Measurements from ENCODE around the gene ALDH2. TPM values are rescaled to one million over a fixed set of nuclear protein-coding genes. Genes with fewer than 3 reads are reported as not detected.

Gene ALDH2
- total and polyA plus RNA-seq, 9 of the 15 experiments (the other 6 are each of a cell fraction or from before 2014, with no cell fraction given): 1.9 to 22.5 (median 12.2) TPM

- TF ChIP-seq RBBP5 (IDR thresholded peaks at IDR 0.05; ENCODE audit: borderline replicate concordance, insufficient read depth, low read length, poor library complexity, severe bottlenecking) (no peak), ZSCAN29 (IDR thresholded peaks at IDR 0.05) (no peak), ARNT (IDR thresholded peaks at IDR 0.05) (0 out of 4 replicates have a peak, but pooled peaks of 1 of the 2 experiments have one; percentile 28), HSF4 (CRISPR knock-in tag; IDR thresholded peaks at IDR 0.05; ENCODE audit: borderline replicate concordance) (no peak), KLF10 (CRISPR knock-in tag; IDR thresholded peaks at IDR 0.05) (no peak)
Observed at GRCh38 chr12:111842556-111843396, 76.0 kb downstream of the ALDH2 start (continued).

DNA sequence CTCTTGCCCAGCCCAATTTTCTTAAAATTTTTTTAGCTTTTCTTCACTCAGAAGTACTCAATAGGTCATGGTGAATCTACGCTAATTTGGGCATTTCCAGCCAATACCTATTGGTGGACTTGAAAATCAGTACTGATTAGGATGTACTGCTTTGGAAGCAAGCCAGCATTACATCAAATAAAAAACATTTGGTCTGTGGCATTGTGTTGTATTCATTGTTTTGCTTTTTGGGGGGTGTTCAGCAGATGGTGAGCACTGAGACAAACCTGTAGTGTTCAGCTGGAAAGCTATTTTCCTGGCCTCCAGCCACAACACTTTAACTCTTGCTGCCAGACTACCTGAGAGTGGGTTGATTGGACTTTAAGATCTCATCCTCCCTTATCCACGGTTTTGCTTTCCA lies 79.3 kb downstream of the ALDH2 start:
- intact Hi-C loops (cut with micrococcal nuclease) (loop anchor here (10.0 kb wide), 1 partner anchor 559 kb away; the partner anchor contains the start of gene RPL6), in situ Hi-C loops (cut with MboI) (no loop called here)
- Histone ChIP-seq H4K20me1 (replicated peaks; ENCODE audit: control insufficient read depth, insufficient read depth, low read length) (0 out of 2 replicates have a peak, but pooled peaks cover 4% of the 10 kb centered on the region), H3K79me2 (ENCODE audit: control insufficient read depth, insufficient read depth, low read length) (peaks cover 94% of the 10 kb centered on the region), H3K4me3 (no peak overlapping the region), H3K9me3 (replicated peaks; ENCODE audit: control insufficient read depth, insufficient read depth, low read depth, low read length) (no peaks in the 10 kb centered on the region; the same call in 1 of the 2 replicates), H3K9me1 (ENCODE audit: control insufficient read depth, insufficient read depth, low read length) (peaks cover 3% of the 10 kb centered on the region), H3K36me3 (ENCODE audit: control insufficient read depth, insufficient read depth, low read length) (peaks cover 48% of the 10 kb centered on the region), H2AFZ (ENCODE audit: low read depth, low read length) (no peak overlapping the region), H3K27ac (ENCODE audit: extremely low read depth, low read depth, low read length) (peak overlapping the region; percentile 30), H3K4me2 (ENCODE audit: insufficient read depth, low read length) (0 out of 2 replicates have a peak overlapping the region, but pooled peaks have one; percentile 4), H3K4me1 (replicated peaks in 1 of 2; ENCODE audit: control insufficient read depth in 2 of 2, insufficient read depth in 2 of 2, low read length in 2 of 2) (peaks cover 9 to 20% of the 10 kb centered on the region in 2 experiments; a peak in 4 of 5 replicates), H3K9ac (ENCODE audit: insufficient read depth in 1 of 2, low read depth in 2 of 2, low read length in 2 of 2) (peak overlapping the region in 1 of 2 experiments; percentile 10; a peak in 1 of 4 replicates), H3K27me3 (ENCODE audit: control insufficient read depth in 2 of 2, insufficient read depth in 2 of 2, low read length in 2 of 2) (no peaks in the 10 kb centered on the region)
- WGBS (ENCODE audit: insufficient coverage, low coverage, missing lambda C conversion rate): 56% methylated on average over 2 of the region's 2 CpGs
- ATAC-seq: no peak
- no peak for FAIRE-seq
- DNase-seq (ENCODE audit: extremely low read depth in 1 of 4, low spot score in 3 of 4): no peak
- POLR2A ChIA-PET: interaction anchor here (1.2 to 1.6 kb wide), 2 partner anchors 9 to 20 kb away, joined by 3 read pairs; no protein-coding TSS in a partner anchor
- BruUV-seq (replicated peaks): no TSS peak
- CTCF ChIA-PET (ENCODE audit: low intra/inter-chr PET ratio): no interaction called here
- TF ChIP-seq SMARCB1 (IDR thresholded peaks at IDR 0.05; ENCODE audit: insufficient read length, low read depth) (no peak), ELK1 (CRISPR knock-in tag; IDR thresholded peaks at IDR 0.05) (no peak), POLR2G (IDR thresholded peaks at IDR 0.05; ENCODE audit: low read depth, low read length) (no peak), SOX6 (IDR thresholded peaks at IDR 0.05) (no peak), EWSR1 (IDR thresholded peaks at IDR 0.05; ENCODE audit: borderline replicate concordance, low read depth, partially characterized antibody) (no peak), NRF1 (conservative IDR thresholded peaks at IDR 0.05 in 1 of 2, IDR thresholded peaks at IDR 0.05 in 1 of 2) (no peak), CBX1 (IDR thresholded peaks at IDR 0.05; ENCODE audit: low read depth) (no peak), KLF13 (tag; IDR thresholded peaks at IDR 0.05; ENCODE audit: borderline replicate concordance, low read depth) (no peak), ZNF717 (CRISPR knock-in tag; IDR thresholded peaks at IDR 0.05) (no peak)
- TF ChIP-seq, protein P1, sequence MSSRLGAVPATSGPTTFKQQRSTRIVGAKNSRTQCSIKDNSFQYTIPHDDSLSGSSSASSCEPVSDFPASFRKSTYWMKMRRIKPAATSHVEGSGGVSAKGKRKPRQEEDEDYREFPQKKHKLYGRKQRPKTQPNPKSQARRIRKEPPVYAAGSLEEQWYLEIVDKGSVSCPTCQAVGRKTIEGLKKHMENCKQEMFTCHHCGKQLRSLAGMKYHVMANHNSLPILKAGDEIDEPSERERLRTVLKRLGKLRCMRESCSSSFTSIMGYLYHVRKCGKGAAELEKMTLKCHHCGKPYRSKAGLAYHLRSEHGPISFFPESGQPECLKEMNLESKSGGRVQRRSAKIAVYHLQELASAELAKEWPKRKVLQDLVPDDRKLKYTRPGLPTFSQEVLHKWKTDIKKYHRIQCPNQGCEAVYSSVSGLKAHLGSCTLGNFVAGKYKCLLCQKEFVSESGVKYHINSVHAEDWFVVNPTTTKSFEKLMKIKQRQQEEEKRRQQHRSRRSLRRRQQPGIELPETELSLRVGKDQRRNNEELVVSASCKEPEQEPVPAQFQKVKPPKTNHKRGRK (tag; IDR thresholded peaks at IDR 0.05): no peak

All from K562 (cell line).